ENCODE measurements around the gene ZDHHC13.
"Not testable (repeated sequence)": the region's sequence is repeated elsewhere in the genome, so short reads cannot be mapped to it uniquely, and the experiment has no call there.

Gene ZDHHC13

DNA sequence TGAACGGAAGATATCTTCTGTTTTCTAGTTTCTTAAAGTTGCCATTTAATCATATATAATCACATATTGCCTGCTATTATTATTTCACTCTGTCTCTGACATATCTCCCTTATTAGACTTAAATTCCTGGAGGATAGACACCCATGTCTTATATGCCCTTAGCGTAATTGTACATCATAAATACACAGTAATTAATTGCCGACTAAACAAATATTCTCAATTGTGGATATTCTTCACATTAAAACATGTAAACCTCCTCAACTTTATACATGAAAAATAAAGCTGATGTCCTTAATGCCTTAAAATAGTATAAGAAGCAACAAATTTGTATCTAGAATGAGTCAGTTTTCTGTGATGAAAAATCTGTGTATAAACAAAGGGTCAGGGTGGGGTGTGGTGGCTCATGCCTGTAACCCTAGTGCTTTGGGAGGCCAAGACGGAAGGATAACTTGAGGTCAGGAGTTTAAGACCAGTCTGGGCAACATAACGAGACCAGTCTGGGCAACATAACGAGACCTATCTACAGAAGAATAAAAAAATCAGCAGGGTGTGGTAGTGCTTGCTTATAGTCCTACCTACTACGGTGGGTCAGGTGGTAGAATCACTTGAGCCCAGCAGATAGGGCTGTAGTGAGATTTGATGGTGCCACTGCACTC, 6.1 kb downstream of the ZDHHC13 start:
- Histone ChIP-seq H3K27ac (no peak overlapping the region), H3K4me1 (ENCODE audit: control insufficient read depth in 1 of 2, insufficient read depth in 1 of 2, low read depth in 1 of 2, low read length in 1 of 2) (peaks cover 38 to 39% of the 10 kb centered on the region in 2 experiments), H3K9me3 (no peaks in the 10 kb centered on the region), H3K36me3 (peaks cover 14% of the 10 kb centered on the region), H3K27me3 (no peaks in the 10 kb centered on the region), H3K4me3 (ENCODE audit: low read depth in 1 of 2, low read length in 1 of 2) (no peak overlapping the region)
- TF ChIP-seq, protein P1, sequence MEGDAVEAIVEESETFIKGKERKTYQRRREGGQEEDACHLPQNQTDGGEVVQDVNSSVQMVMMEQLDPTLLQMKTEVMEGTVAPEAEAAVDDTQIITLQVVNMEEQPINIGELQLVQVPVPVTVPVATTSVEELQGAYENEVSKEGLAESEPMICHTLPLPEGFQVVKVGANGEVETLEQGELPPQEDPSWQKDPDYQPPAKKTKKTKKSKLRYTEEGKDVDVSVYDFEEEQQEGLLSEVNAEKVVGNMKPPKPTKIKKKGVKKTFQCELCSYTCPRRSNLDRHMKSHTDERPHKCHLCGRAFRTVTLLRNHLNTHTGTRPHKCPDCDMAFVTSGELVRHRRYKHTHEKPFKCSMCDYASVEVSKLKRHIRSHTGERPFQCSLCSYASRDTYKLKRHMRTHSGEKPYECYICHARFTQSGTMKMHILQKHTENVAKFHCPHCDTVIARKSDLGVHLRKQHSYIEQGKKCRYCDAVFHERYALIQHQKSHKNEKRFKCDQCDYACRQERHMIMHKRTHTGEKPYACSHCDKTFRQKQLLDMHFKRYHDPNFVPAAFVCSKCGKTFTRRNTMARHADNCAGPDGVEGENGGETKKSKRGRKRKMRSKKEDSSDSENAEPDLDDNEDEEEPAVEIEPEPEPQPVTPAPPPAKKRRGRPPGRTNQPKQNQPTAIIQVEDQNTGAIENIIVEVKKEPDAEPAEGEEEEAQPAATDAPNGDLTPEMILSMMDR (IDR thresholded peaks at IDR 0.05): no peak

DNA sequence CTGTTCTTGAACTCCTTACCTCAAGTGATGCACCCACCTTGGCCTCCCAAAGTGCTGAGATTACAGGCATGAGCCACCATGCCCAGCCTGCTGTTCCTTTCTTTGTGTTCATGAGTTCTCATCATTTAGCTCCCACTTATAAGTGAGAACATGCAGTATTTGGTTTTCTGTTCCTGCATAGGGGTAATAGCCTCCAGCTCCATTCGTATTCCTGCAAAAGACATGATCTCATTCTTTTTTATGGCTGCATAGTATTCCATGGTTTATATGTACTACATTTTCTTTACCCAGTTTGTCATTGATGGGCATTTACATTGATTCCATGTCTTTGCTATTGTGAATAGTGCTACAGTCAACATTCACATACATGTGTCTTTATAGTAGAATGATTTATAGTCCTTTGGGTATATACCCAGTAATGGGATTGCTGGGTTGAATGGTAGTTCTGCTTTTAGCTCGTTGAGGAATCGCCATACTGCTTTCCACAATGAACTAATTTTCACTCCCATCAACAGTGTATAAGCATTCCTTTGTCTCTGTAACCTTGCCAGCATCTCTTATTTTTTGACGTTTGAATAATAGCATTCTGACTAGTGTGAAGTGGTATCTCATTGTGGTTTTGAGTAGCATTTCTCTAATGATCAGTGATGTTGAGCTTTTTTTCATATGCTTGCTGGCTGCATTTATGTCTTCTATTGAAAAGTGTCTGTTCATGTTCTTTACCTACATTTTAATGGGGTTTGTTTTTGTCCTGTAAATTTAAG, 9.8 kb downstream of the ZDHHC13 start:
- not testable (repeated sequence) for H3K9me3 ChIP-seq; H3K27me3 ChIP-seq; H3K4me3 ChIP-seq (ENCODE audit: low read depth in 1 of 2, low read length in 1 of 2); H3K4me1 ChIP-seq (ENCODE audit: control insufficient read depth in 1 of 2, insufficient read depth in 1 of 2, low read depth in 1 of 2, low read length in 1 of 2); H3K27ac ChIP-seq
- H3K36me3 ChIP-seq: peaks cover 14% of the 10 kb centered on the region

DNA sequence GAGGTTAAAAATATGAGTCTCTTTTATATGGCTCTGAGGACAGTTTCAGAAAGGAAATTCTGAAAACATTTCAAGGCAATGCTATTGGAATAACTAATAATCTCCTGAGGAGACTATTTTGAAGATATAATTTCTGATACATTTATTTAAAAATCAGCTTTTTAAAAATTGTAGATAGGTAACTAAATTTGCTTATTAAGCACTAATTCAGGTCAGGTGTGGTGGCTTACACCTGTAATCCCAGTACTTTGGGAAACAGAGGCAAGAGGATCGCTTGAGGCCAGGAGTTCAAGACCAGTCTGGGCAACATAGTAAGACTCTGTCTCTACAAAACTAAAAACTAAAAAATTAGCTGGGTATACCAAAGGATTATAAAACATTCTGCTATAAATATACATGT, 17.0 kb downstream of the ZDHHC13 start:
- no peak overlapping the region for H3K27ac ChIP-seq
- TF ChIP-seq, protein P1 (IDR thresholded peaks at IDR 0.05): no peak

DNA sequence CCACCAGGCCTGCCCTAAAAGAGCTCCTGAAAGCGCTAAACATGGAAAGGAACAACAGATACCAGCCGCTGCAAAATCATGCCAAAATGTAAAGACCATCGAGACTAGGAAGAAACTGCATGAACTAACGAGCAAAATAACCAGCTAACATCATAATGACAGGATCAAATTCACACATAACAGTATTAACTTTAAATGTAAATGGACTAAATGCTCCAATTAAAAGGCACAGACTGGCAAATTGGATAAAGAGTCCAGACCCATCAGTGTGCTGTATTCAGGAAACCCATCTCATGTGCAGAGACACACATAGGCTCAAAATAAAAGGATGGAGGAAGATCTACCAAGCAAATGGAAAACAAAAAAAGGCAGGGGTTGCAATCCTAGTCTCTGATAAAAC, 19.9 kb downstream of the ZDHHC13 start:
- H3K4me1 ChIP-seq (ENCODE audit: control insufficient read depth in 1 of 2, insufficient read depth in 1 of 2, low read depth in 1 of 2, low read length in 1 of 2); H3K4me3 ChIP-seq (ENCODE audit: low read depth in 1 of 2, low read length in 1 of 2); H3K27me3 ChIP-seq; H3K9me3 ChIP-seq; H3K36me3 ChIP-seq; H3K27ac ChIP-seq: not testable (repeated sequence)

More for the DNA sequence above, 17.0 kb downstream of the ZDHHC13 start:
- peaks cover 6% of the 10 kb centered on the region for H3K36me3 ChIP-seq
- no peaks in the 10 kb centered on the region for H3K4me1 ChIP-seq (ENCODE audit: control insufficient read depth in 1 of 2, insufficient read depth in 1 of 2, low read depth in 1 of 2, low read length in 1 of 2)
- H3K9me3 ChIP-seq: no peaks in the 10 kb centered on the region
- H3K27me3 ChIP-seq: no peaks in the 10 kb centered on the region
- no peak overlapping the region for H3K4me3 ChIP-seq (ENCODE audit: low read depth in 1 of 2, low read length in 1 of 2)

DNA sequence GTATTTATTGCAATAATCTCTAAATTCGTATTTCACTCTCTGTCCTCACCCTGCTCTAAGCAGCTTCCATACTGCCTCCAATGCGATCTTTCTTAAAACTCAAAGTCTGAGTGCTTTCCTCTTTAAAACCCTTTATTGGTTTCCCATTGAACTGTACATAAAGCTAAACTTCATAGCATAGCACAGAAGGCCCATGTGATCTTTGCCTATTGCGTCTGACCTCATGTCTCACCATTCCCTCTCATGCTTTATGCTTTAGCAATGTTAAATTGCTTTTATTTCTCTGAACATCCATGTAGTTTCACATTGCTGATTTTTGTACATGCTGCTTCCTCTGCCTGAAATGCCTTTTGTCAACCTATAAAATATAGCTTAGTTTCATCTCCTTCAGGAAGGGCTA, 28.4 kb downstream of the ZDHHC13 start:
- Histone ChIP-seq H3K36me3 (peaks cover 60% of the 10 kb centered on the region), H3K9me3 (no peaks in the 10 kb centered on the region)
- TF ChIP-seq, protein P1 (IDR thresholded peaks at IDR 0.05): no peak

DNA sequence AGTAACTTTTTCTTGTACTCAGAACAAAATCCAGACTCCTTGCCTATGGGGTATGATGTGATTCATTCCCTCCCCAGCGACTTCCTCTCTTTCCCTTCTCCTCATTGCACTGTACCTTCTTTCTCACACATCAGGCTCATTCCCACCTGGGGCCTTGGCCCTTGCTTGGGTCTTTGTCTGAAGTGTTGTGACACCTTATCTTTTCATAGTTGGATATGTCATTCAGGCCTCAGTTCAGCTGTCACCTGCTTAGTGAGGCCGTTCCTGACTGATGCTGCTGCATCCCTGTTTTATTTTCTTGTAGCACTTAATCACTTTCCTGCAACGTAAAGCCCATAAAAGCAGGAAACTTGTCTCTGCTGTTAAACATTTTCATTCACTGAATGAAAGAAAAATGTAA, 39.9 kb downstream of the ZDHHC13 start:
- H3K27ac ChIP-seq: no peak overlapping the region
- TF ChIP-seq, protein P1 (IDR thresholded peaks at IDR 0.05): no peak
- H3K36me3 ChIP-seq: peaks cover 89% of the 10 kb centered on the region
- H3K27me3 ChIP-seq: no peaks in the 10 kb centered on the region
- no peak overlapping the region for H3K4me3 ChIP-seq (ENCODE audit: low read depth in 1 of 2, low read length in 1 of 2)
- no peaks in the 10 kb centered on the region for H3K4me1 ChIP-seq (ENCODE audit: control insufficient read depth in 1 of 2, insufficient read depth in 1 of 2, low read depth in 1 of 2, low read length in 1 of 2)
- no peaks in the 10 kb centered on the region for H3K9me3 ChIP-seq

More for the DNA sequence above, 28.4 kb downstream of the ZDHHC13 start:
- Histone ChIP-seq H3K27me3 (no peaks in the 10 kb centered on the region), H3K27ac (no peak overlapping the region), H3K4me3 (ENCODE audit: low read depth in 1 of 2, low read length in 1 of 2) (no peak overlapping the region), H3K4me1 (ENCODE audit: control insufficient read depth in 1 of 2, insufficient read depth in 1 of 2, low read depth in 1 of 2, low read length in 1 of 2) (no peaks in the 10 kb centered on the region)

All from neutrophil (primary cell).